ENCODE measurements around the gene SLC46A3.
A peak's percentile ranks its signal among the peaks of the same experiment; 100 is the strongest.
"Not testable (repeated sequence)": the region's sequence is repeated elsewhere in the genome, so short reads cannot be mapped to it uniquely, and the experiment has no call there.

The SLC46A3 gene, protein sequence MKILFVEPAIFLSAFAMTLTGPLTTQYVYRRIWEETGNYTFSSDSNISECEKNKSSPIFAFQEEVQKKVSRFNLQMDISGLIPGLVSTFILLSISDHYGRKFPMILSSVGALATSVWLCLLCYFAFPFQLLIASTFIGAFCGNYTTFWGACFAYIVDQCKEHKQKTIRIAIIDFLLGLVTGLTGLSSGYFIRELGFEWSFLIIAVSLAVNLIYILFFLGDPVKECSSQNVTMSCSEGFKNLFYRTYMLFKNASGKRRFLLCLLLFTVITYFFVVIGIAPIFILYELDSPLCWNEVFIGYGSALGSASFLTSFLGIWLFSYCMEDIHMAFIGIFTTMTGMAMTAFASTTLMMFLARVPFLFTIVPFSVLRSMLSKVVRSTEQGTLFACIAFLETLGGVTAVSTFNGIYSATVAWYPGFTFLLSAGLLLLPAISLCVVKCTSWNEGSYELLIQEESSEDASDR

DNA sequence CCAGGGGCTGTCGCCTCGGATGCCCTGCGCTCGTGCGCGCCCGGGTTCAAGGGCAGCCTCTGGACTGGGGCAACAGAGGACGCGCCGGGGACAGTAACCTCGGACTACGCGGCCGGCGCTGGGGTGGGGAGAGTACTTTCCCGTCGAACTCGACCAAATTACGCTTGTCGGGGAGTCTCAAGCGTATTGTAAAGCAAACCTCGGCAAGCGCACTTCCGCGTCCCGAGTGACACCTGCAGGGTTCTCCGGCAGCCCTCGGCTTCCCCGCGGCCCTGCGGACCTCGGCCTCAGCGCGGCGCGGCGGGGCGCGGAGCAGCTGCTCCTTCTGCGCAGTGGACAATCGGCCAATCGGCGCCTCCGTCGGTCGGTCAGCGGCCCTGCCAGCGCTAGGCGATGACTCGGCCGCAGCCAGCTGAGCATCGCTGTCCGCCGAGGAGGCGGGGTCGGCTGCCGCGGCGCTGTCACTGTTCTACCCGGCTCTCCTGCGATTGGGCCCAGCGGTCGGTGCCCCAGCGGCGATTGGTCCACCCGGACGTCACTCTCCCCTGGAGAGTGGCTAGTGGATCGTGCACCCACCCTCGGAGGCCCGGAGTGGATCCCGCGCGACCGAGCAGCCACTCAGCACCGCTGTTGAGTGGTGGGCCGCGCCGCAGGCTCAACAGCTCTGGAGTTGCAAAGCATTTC is at the start of gene SLC46A3:
Gene SLC46A3, minus strand, starts transcription at position 428 of the 684 bp plus-strand sequence. CDS start 972 bp downstream, outside the sequence.
- peak; percentile 98 for DNase-seq

- no peak for DNase-seq
These were observed 45.1 kb upstream of the SLC46A3 start for GRCh38 chr13:28763887-28764286.

DNA sequence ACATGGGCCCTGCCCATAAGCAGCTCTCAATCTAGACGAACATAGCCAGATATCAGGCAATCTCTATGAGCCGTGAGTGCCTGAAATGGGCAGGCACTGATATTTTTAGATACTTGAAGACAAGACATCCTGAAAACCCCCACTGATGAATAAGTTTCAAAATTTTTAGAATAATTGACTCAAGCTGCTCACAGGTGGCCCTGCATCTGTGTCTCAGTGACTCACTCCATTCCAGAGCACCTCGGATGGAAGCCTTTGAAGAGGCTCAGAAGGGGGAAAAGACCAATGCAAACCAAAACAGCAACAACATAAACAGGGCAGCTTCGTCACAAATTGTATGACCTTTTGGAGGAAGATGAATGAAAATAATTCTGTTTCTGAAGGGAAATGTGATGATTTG is 42.8 kb upstream of the SLC46A3 start:
- DNase-seq: no peak

- DNase-seq: no peak
These were observed 36.7 kb upstream of the SLC46A3 start for GRCh38 chr13:28755546-28755870.

DNA sequence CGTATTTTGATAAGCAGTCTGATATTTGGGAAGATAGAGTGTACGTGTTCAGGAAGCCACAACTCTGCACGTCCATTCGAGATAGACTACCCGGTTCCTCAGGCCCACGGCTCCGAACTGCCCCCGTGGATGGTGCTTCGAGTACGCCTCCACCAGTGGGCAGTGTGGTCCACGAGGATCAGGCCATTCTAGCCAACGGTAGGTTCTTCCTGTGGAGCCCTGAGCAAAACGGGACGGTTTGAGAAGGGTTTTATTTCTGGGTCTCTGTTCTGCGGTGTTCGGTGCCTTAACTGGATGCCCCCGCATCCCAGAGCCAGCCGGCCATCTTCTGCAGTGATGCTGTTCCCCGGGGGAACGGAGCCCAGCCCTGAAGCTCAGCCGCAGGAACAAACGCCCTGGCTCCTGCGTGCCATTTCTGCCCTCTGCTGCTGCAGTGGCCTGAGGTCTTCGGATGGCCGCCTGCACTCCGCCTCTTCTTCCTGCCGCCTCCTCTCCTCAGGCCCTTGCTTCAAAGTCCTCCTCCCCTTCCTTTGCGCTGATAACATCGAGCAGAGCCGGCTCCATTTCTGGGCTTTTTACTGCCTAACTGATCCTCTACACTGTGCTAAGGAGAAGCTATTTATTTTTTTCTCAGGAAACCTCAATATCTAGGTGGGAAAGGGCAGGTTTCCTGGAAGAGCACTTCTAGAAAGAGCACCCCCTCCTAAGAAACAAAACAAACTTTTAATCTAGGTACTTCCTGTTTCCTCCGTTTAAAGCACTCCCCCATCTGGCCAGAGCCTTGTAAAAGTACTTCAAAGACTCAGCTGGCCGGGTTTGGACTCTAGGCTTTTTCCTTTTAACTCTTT is 36.2 kb upstream of the SLC46A3 start:
- DNase-seq: peak; percentile 0

- DNase-seq: no peak
These were observed 35.2 kb upstream of the SLC46A3 start for GRCh38 chr13:28753946-28754345.

GRCh38 chr13:28753208-28753892 is 34.6 kb upstream of the SLC46A3 start:
- DNase-seq: no peak

GRCh38 chr13:28751175-28751960 is 32.6 kb upstream of the SLC46A3 start:
- DNase-seq: no peak

DNA sequence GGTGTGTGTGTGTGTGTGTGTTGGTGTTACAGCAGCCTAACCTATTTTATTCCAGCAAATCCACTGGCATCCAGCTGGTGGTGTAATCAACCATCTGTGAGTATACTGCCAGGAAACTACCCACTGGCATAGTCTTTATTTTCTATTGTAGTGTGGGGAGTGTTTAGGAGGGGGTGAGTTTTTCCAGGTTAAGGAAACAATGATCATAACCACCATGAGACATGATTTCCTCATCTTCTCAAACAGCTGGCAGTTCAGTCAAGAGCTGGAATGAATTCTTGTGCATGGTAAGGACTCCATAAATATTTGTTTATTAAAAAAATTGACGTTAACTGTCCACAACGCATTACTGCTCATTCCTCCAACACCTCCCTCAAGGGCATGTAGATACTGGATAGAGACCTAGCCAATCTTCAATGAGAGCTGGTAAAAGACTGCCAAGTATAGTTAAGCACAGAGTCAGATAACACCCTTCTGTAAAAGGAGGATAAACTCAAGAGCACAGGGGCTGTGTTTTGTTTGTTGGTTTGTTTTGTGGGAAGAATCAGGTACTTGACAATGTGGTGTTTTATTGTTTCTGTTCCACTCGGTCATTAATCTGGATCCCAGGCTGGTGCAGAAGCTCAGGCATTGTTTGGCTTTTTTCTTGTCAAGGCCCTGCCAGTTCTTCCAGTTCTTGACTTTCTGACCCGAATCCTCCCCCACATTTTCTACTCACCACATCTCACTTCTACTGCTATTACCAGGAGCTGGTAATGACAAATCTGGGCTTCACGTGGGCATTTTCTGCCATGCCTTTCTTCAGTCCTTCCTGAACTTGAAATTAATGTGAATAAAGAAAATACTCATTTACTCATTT is 31.6 kb upstream of the SLC46A3 start:
- no peak for DNase-seq

DNA sequence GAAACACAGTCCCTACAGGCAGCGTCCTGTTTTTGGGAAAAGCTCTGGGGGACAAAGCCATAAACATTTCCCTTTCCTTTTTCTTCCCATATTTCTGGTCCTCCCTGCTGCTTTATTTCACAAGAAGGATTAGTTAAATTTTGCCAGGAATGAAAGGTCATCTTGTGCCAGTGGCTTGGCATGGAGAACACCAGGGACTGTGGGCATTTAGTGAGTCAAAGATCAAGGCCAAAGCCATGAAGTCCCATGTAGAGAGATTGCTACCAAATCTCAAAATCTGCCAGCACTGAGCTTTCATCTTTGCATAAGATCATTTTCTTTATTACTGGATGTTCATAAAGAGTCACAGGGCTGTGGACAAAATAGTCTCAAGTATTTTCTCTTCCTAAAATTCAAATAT is 29.1 kb upstream of the SLC46A3 start:
- DNase-seq: no peak

- DNase-seq: no peak
These were observed 27.5 kb upstream of the SLC46A3 start for GRCh38 chr13:28746287-28746612.

- DNase-seq: no peak
These were observed 25.9 kb upstream of the SLC46A3 start for GRCh38 chr13:28744656-28745055.

- DNase-seq: no peak
These were observed 25.3 kb upstream of the SLC46A3 start for GRCh38 chr13:28744091-28744536.

- no peak for DNase-seq
These were observed 24.8 kb upstream of the SLC46A3 start for GRCh38 chr13:28743499-28744083.

- DNase-seq: no peak
These were observed 24.2 kb upstream of the SLC46A3 start for GRCh38 chr13:28743020-28743419.

- DNase-seq: not testable (repeated sequence)
These were observed 23.7 kb upstream of the SLC46A3 start for GRCh38 chr13:28742445-28742844.

DNA sequence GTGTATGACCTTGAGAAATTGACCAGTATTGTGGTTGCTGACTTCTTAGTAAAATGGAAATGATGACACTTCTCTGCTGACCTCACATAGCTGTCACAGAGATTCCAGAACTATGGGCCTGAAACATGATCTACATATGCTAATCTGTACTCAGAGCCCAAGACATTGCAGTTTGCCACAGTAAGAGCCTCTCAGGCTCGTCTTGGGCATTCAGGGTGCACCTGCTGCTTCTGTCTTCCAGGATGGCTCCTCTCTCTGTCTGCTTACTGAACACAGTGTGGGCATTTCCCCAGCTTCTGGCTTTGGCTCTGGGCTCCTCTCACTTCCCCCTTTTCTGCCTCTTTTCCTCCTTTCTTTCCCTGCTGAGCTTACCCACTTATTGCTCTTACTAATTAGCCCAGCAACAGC is 22.3 kb upstream of the SLC46A3 start:
- no peak for DNase-seq

- no peak for DNase-seq
These were observed 20.6 kb upstream of the SLC46A3 start for GRCh38 chr13:28739376-28739775.

GRCh38 chr13:28735481-28736029 is 16.8 kb upstream of the SLC46A3 start:
- DNase-seq: no peak

DNA sequence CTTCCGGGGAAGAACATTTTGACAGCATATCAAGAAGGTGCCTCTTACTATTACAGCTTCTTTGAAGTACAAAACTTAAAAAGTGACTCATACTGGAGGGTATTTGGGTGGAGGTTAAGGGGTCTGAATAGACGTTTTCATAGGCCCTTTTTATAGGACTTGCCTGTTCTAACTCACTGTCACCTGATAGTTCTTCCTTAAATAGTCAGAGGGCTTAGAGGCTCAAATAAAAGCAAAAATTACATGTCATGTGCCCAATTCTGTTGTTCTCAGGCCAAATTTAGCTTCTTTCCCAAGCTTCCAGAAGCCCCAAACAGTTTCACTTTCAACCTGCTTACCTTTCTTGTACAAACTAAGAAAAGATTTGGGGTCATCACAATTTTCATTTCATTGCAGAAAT is 16.1 kb upstream of the SLC46A3 start:
- DNase-seq: no peak
